Measurements from ENCODE around the gene GRPEL2.

Gene GRPEL2

GRCh38 chr5:149341876-149342275 is 3.4 kb upstream of the GRPEL2 start:
- TF ChIP-seq CTCF (IDR thresholded peaks at IDR 0.05; ENCODE audit: poor library complexity, severe bottlenecking), result no peak
- no peak for ATAC-seq (ENCODE audit: low read depth)

GRCh38 chr5:149344151-149344550 is 1.1 kb upstream of the GRPEL2 start:
- no peak for TF ChIP-seq CTCF (IDR thresholded peaks at IDR 0.05; ENCODE audit: poor library complexity, severe bottlenecking)
- no peak overlapping the region for H3K4me3 ChIP-seq (ENCODE audit: severe bottlenecking)
- peaks cover 28% of the 10 kb centered on the region for H3K36me3 ChIP-seq (ENCODE audit: low read depth)
- DNase-seq (ENCODE audit: low spot score) (no peak), ATAC-seq (ENCODE audit: low read depth) (no peak)
- peaks cover 15% of the 10 kb centered on the region for H3K4me1 ChIP-seq (ENCODE audit: insufficient read depth, poor library complexity, severe bottlenecking)
- no peaks in the 10 kb centered on the region for H3K27me3 ChIP-seq (ENCODE audit: insufficient read depth, poor library complexity, severe bottlenecking)
- H3K27ac ChIP-seq (ENCODE audit: poor library complexity, severe bottlenecking), result no peak overlapping the region
- no peaks in the 10 kb centered on the region for H3K9me3 ChIP-seq (ENCODE audit: severe bottlenecking)

More at GRCh38 chr5:149341876-149342275, 3.4 kb upstream of the GRPEL2 start:
- no peak for DNase-seq (ENCODE audit: low spot score)
- Histone ChIP-seq H3K4me1 (ENCODE audit: insufficient read depth, poor library complexity, severe bottlenecking) (peaks cover 2% of the 10 kb centered on the region), H3K36me3 (ENCODE audit: low read depth) (peaks cover 10% of the 10 kb centered on the region), H3K9me3 (ENCODE audit: severe bottlenecking) (no peaks in the 10 kb centered on the region), H3K4me3 (ENCODE audit: severe bottlenecking) (no peak overlapping the region), H3K27ac (ENCODE audit: poor library complexity, severe bottlenecking) (no peak overlapping the region), H3K27me3 (ENCODE audit: insufficient read depth, poor library complexity, severe bottlenecking) (no peaks in the 10 kb centered on the region)

DNA sequence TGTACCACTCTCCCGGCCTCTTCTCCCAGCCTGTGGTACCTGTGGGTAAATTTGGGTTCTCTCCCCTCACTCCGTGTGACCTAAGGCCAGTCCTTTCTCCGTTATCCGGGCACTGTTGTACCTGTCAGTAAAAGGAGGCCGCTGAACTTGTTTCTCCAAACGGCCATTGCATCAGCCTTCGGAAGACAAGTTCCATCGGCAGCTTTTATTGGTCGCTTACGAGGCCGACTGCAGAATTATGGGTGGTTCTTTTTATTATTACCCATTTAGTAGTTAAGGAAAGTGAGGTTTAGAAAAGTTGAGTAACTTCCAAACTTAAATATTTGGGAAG is 558 bp downstream of the GRPEL2 start:
- peaks cover 15% of the 10 kb centered on the region for H3K4me1 ChIP-seq (ENCODE audit: insufficient read depth, poor library complexity, severe bottlenecking)
- H3K27ac ChIP-seq (ENCODE audit: poor library complexity, severe bottlenecking), result peak overlapping the region; percentile 40
- no peaks in the 10 kb centered on the region for H3K9me3 ChIP-seq (ENCODE audit: severe bottlenecking)
- no peaks in the 10 kb centered on the region for H3K27me3 ChIP-seq (ENCODE audit: insufficient read depth, poor library complexity, severe bottlenecking)
- no peak for DNase-seq (ENCODE audit: low spot score)
- peaks cover 45% of the 10 kb centered on the region for H3K36me3 ChIP-seq (ENCODE audit: low read depth)
- ATAC-seq (ENCODE audit: low read depth), result peak; percentile 3; the same call in 1 of the 3 replicates
- H3K4me3 ChIP-seq (ENCODE audit: severe bottlenecking), result peak overlapping the region; percentile 78
- no peak for TF ChIP-seq CTCF (IDR thresholded peaks at IDR 0.05; ENCODE audit: poor library complexity, severe bottlenecking)

DNA sequence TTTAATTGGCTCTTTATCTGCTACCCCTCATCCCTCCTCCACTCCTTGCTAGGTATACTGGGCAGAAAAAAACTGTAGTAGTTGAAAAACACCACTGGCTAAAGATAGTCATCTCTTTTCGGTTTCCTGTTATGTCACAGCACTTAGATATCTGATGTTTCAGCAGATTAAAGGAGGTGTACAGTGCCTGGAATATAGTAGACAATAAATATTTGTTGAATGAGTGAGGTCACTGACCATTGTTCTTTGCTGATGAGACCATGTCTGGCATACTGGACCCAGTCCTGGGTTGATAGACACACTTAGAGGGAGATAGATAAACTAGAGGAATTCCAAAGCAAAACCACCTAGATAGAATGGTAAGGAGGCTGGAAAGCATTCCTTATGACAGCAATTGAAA is 3.2 kb downstream of the GRPEL2 start:
- ATAC-seq (ENCODE audit: low read depth) (no peak), DNase-seq (ENCODE audit: low spot score) (no peak)
- no peak for TF ChIP-seq CTCF (IDR thresholded peaks at IDR 0.05; ENCODE audit: poor library complexity, severe bottlenecking)
- H3K27ac ChIP-seq (ENCODE audit: poor library complexity, severe bottlenecking), result no peak overlapping the region
- H3K36me3 ChIP-seq (ENCODE audit: low read depth), result peaks cover 71% of the 10 kb centered on the region
- H3K9me3 ChIP-seq (ENCODE audit: severe bottlenecking), result no peaks in the 10 kb centered on the region
- H3K4me1 ChIP-seq (ENCODE audit: insufficient read depth, poor library complexity, severe bottlenecking), result peaks cover 15% of the 10 kb centered on the region
- H3K4me3 ChIP-seq (ENCODE audit: severe bottlenecking), result no peak overlapping the region
- H3K27me3 ChIP-seq (ENCODE audit: insufficient read depth, poor library complexity, severe bottlenecking), result no peaks in the 10 kb centered on the region

GRCh38 chr5:149349382-149349781 is 4.1 kb downstream of the GRPEL2 start:
- H3K36me3 ChIP-seq (ENCODE audit: low read depth), result peaks cover 80% of the 10 kb centered on the region
- ATAC-seq (ENCODE audit: low read depth), result no peak
- H3K4me3 ChIP-seq (ENCODE audit: severe bottlenecking), result no peak overlapping the region
- TF ChIP-seq CTCF (IDR thresholded peaks at IDR 0.05; ENCODE audit: poor library complexity, severe bottlenecking), result no peak
- DNase-seq (ENCODE audit: low spot score), result no peak
- no peaks in the 10 kb centered on the region for H3K9me3 ChIP-seq (ENCODE audit: severe bottlenecking)
- H3K4me1 ChIP-seq (ENCODE audit: insufficient read depth, poor library complexity, severe bottlenecking), result peaks cover 15% of the 10 kb centered on the region
- no peak overlapping the region for H3K27ac ChIP-seq (ENCODE audit: poor library complexity, severe bottlenecking)
- H3K27me3 ChIP-seq (ENCODE audit: insufficient read depth, poor library complexity, severe bottlenecking), result no peaks in the 10 kb centered on the region

All from RWPE2 (cell line).